Thoracic aorta (tissue), 2 donors: ENCODE measurements around the gene A2M. TPM values are rescaled to one million over a fixed set of nuclear protein-coding genes. Genes with fewer than 3 reads are reported as not detected.

Experiments
- ATAC-seq: fragments of 150-250 bp; one replicate; pipeline ENCODE4 v1.8.0; 2017; ENCODE audit warnings: low read depth; ENCODE audit not compliant: insufficient number of reproducible peaks, low FRiP score
- DNase-seq: peaks from one replicate; pipeline ENCODE4 v3.0.0-alpha.2; 2020; ENCODE audit warnings: low spot score
- H3K27ac ChIP-seq, 2 donors: fragments of 200-600 bp; sonication (generic); 1 replicate in 1 of 2; 2 replicates in 1 of 2; pipeline ENCODE4 v1.5.1; 2016; ENCODE audit warnings: mild to moderate bottlenecking in 2 of 2, moderate library complexity in 2 of 2
- H3K27me3 ChIP-seq: fragments of 200-600 bp; sonication (generic); replicated peaks from 2 replicates; pipeline ENCODE4 v1.6.0; 2016; ENCODE audit warnings: mild to moderate bottlenecking; ENCODE audit not compliant: insufficient read depth
- H3K36me3 ChIP-seq: fragments of 200-600 bp; sonication (generic); one replicate; pipeline ENCODE4 v1.5.1; 2016
- H3K4me1 ChIP-seq, 2 donors: fragments of 200-600 bp; sonication (generic); 1 replicate in 1 of 2; 2 replicates in 1 of 2; pipeline versions ENCODE4 v1.5.1 to v1.6.0; 2016; ENCODE audit warnings: low read depth in 2 of 2, mild to moderate bottlenecking in 1 of 2; ENCODE audit not compliant: control insufficient read depth in 1 of 2
- H3K4me3 ChIP-seq: fragments of 200-600 bp; sonication (generic); 2 replicates; pipeline ENCODE4 v1.5.1; 2016; ENCODE audit warnings: mild to moderate bottlenecking
- H3K9me3 ChIP-seq: fragments of 200-600 bp; sonication (generic); 2 replicates; pipeline ENCODE4 v1.5.1; 2016
- CTCF ChIP-seq: fragments of 200-600 bp; sonication (generic); IDR thresholded peaks from one replicate; pipeline ENCODE4 v1.5.1; 2019; ENCODE audit warnings: antibody characterized with exemption
- total RNA-seq, 2 donors: library from RNA; depleted of rRNA; stranded (reverse); fragments of >200 nt; gene quantifications; one replicate each; pipeline versions ENCODE4 v1.1.0 to v1.2.3, GENCODE V29; 2016

The A2M gene
- total RNA-seq, 2 donors from 2014 or later, result 1,073 to 1,118 TPM

GRCh38 chr12:9047105-9047504 lies 68.6 kb downstream of the A2M start:
- Histone ChIP-seq H3K27me3 (no peaks in the 10 kb centered on the region), H3K4me1 (no peaks in the 10 kb centered on the region), H3K27ac (no peak overlapping the region), H3K36me3 (no peaks in the 10 kb centered on the region), H3K4me3 (no peak overlapping the region), H3K9me3 (no peaks in the 10 kb centered on the region)
- no peak for TF ChIP-seq CTCF
- DNase-seq (no peak), ATAC-seq (no peak)

- H3K36me3 ChIP-seq, result no peaks in the 10 kb centered on the region
- H3K27ac ChIP-seq, result no peak overlapping the region
- H3K4me1 ChIP-seq, result peaks cover 0 to 9% of the 10 kb centered on the region in 2 donors
- no peak for TF ChIP-seq CTCF
- H3K4me3 ChIP-seq, result no peak overlapping the region
- no peak for DNase-seq
- no peaks in the 10 kb centered on the region for H3K9me3 ChIP-seq
- H3K27me3 ChIP-seq, result no peaks in the 10 kb centered on the region
- no peak for ATAC-seq
Observed at GRCh38 chr12:9043766-9044165, 72.0 kb downstream of the A2M start.

- H3K9me3 ChIP-seq, result no peaks in the 10 kb centered on the region
- no peak overlapping the region for H3K4me3 ChIP-seq
- TF ChIP-seq CTCF, result no peak
- no peaks in the 10 kb centered on the region for H3K36me3 ChIP-seq
- H3K27me3 ChIP-seq, result no peaks in the 10 kb centered on the region
- peaks cover 0 to 9% of the 10 kb centered on the region in 2 donors for H3K4me1 ChIP-seq
- ATAC-seq, result no peak
- no peak overlapping the region for H3K27ac ChIP-seq
- DNase-seq, result no peak
Observed at GRCh38 chr12:9041321-9041720, 74.4 kb downstream of the A2M start.

GRCh38 chr12:9040484-9041186 lies 75.1 kb downstream of the A2M start:
- DNase-seq (no peak), ATAC-seq (no peak)
- no peak overlapping the region for H3K27ac ChIP-seq
- H3K9me3 ChIP-seq, result no peaks in the 10 kb centered on the region
- H3K4me3 ChIP-seq, result no peak overlapping the region
- no peak for TF ChIP-seq CTCF
- no peaks in the 10 kb centered on the region for H3K27me3 ChIP-seq
- peaks cover 0 to 9% of the 10 kb centered on the region in 2 donors for H3K4me1 ChIP-seq
- no peaks in the 10 kb centered on the region for H3K36me3 ChIP-seq

GRCh38 chr12:9039397-9039977 lies 76.2 kb downstream of the A2M start:
- H3K27ac ChIP-seq, result no peak overlapping the region
- peak; percentile 65 for TF ChIP-seq CTCF
- ATAC-seq, result peak; percentile 69

More at GRCh38 chr12:9039397-9039977, 76.2 kb downstream of the A2M start:
- H3K4me3 ChIP-seq, result no peak overlapping the region
- H3K27me3 ChIP-seq, result no peaks in the 10 kb centered on the region
- DNase-seq, result no peak
- H3K9me3 ChIP-seq, result no peaks in the 10 kb centered on the region
- peaks cover 0 to 9% of the 10 kb centered on the region in 2 donors for H3K4me1 ChIP-seq
- H3K36me3 ChIP-seq, result no peaks in the 10 kb centered on the region
